ENCODE results near the gene DPP10.

Gene DPP10

DNA sequence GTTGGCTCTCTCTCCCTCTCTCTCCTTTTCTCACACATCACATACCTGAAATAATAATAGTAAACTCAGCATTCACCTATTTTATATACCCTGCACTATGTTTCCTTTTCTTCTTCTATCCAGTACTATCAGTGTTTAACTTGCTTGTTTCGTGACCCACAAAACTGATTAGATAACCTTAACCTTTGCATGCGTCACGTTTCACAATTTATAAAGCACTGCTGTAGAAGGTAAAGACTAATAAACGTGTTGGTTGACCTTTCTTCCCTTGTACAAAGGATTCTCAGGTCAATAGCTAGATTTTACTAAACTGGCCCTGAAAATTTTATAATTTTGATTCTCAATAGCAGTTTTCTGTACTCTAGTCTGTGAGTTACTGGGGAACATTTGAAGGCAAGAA is 791.7 kb downstream of the DPP10 start:
- no peak for DNase-seq (ENCODE audit: low spot score)

DNA sequence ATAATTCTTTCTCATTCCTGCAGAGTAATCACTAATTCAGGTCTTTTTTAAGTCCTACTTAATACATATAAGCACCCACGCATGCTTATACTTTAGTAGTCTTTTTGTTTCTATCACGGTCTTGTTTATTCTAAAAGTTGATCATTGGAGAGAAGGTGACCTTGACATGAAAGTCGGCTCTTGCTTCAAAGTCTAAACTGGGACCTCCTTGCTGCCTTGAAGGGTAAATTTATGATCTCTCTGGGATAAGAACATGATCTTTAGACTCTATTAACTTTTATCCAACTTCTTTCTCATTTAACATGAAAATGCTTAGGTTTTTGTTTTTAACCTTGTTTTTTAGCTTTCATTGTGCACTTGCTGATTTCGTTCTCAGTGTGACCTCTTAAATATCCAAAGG is 792.3 kb downstream of the DPP10 start:
- no peak for DNase-seq (ENCODE audit: low spot score)

DNA sequence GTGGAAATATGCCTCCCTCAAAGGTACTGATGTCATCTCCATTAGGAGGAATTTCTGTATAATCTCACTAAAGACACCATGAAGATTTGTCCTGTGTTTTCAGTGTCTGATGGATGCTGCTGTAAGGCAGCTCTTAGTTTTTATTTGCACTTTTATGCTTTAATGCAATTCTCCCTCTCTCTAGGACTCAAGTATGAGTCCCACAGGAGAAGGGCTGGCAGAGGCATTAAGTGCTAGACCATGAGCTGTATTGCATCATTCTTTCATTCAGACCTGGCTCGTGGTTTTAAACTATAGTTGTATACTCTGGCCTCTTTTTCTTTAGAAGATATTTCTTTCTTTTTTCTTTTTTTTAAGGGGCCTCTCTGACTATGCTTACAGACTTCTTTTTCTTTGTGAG is 805.6 kb downstream of the DPP10 start:
- DNase-seq (ENCODE audit: low spot score) = no peak

DNA sequence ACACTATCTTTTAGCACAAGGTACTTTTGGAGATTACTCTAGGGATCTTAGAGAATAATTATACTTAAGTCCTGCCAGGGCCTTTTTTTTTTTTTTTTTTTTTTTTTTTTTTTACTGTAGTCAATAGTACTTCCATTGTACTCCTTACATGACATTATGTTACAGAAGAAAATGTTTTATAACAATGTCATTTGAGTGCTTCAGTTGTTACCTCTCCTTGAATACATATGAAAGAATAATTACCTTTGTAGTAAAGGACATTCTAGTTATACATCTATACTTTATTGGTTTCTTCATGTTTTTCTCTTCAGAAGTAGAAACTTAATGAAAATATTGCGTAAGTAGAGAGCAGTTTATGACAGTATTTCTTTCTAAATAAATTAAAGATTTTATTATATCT is 834.9 kb downstream of the DPP10 start:
- DNase-seq (ENCODE audit: low spot score) = no peak

DNA sequence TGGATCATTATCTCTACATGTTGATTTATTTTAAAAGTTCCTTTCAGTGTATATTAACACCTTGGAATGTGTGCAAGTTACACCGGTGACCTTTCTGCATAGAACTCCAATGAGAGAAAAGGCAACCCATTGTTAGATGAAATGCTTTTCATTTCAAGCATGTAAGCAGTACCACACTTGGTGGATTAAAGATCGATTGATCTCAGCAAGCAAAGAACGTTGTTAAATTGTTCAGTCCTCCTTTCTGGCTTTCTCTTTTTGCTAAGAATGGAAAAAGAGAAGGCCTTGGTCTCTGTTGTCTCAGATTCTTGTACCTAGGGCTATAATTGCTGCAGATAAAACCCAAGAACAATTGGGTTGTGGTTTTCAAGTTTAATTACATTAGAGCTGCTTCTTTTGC is 843.0 kb downstream of the DPP10 start:
- no peak for DNase-seq (ENCODE audit: low spot score)

DNA sequence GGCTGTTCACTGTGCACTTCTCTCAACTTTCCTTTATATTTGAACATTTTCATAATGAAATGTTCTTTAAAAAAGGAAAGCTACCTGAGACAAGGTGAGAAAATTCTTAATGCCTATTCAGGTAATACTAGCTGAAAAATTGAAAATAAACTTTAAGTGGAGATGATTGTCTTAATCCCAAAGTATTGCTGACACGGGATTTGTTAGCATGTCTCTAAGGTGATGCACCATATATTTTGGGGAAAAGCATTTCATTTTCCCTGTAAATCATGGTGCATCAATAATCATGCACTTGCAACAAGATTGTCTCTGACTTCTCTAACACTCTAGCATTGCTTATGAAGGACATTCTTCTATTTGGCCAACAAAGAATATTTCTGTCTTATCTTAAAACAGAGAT is 848.0 kb downstream of the DPP10 start:
- no peak for DNase-seq (ENCODE audit: low spot score)

DNA sequence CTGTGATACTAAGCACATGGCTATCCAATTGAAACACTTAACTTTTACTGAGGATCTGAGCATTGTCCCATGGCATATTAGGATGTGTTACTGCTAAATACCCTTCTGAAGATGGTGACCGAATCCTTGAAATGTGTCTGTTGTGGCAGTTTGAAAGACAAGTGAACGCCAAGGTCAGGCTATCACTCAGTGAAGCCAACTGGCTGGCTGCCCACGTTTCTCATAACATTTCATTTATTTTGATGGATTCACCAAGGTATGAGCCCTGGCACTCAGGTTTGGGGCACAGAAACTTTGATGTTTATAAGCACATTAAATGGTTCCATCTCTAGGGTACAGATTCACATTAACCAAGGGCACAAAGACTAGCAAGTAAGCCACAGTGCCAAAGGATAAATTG is 850.3 kb downstream of the DPP10 start:
- DNase-seq (ENCODE audit: low spot score) = no peak

DNA sequence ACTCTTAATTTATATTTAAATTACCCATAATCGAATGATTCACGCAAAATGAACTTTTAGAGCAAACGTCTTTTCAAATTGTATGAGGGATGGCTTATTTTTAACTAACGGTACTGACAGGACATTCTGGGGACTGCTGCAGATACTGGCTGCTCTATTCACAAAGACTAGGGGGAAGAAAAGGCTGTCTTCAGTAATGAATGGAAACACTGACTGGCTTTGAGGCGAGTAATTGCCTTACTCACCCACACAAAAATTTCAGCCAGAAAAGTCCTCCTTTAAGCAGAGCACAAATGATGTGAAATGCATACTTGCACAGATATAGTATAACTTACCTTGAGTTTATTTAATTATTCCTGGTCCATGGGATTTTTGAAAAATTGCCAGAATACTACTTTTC is 852.6 kb downstream of the DPP10 start:
- DNase-seq (ENCODE audit: low spot score) = no peak

DNA sequence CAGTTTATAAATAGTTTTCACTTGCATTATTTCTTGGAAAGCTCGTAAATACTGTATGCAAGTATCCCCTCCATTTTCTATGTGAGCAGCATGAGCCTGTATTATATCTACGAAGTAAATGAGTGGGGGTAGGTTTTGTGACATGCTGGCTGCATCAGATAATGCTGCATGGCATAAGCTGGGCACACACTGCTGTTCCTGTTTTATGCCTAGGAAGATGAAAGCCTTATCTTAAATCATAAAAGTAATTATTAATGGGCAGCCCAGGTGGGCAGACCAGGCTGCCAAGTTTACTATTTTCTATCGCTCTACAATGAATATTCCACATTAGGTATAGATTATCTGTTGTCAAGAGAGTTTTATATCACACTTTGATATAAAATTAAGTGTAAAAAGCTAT is 854.6 kb downstream of the DPP10 start:
- no peak for DNase-seq (ENCODE audit: low spot score)

DNA sequence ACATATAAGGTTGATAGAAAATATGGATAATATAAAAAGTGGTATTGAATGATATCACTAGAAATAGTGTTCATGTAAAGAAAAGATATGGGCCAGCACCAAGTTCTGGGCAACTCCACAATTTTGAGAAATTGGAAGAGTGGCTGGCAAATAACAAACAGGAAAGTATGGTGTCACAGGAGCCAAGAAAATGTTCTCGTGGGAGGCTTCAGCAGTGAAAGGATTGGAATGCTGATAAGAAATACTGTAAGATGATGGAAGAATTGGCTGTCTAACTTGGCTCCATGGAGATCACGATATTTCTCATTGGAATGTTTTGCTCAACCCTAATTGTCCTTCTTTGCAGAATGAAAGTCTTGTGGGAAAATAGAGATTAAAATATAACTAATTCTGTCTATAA is 856.8 kb downstream of the DPP10 start:
- DNase-seq (ENCODE audit: low spot score) = no peak

DNA sequence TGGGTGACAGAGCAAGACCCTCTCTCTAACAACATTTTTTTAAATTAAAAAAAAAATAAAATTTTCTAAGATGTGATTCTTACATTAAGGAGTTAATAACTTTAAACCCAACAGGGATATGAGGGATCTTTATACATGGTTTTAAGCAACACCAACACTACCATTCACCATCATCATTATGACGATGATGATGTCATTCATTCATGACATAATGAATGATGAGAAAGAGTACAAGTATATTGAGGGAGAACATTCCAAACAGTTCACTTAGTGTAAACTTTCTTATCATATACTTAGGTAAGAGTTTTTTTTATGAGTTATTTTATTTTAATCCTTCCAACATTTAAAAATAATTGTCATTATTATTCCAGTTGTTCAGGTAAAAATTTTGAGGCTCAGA is 863.3 kb downstream of the DPP10 start:
- DNase-seq (ENCODE audit: low spot score) = no peak

DNA sequence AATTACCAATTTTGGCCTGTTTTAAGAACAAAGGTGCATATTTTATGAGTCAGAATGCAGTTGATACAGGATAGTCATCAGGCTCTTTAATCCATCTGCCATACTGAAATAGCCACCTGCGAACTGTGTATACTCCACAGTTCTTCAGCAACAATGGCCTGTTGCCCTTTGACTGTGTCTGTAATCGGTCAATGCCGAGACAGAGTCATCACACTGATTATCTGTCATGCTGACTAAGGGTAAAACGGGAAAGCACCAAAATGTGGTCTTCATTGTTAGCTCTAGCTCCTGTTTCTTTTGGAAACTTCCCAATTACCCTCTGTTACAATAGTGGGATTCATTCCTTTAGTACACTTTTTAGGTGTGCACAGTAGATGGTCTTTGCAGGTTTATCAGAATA is 871.7 kb downstream of the DPP10 start:
- DNase-seq (ENCODE audit: low spot score) = no peak

DNA sequence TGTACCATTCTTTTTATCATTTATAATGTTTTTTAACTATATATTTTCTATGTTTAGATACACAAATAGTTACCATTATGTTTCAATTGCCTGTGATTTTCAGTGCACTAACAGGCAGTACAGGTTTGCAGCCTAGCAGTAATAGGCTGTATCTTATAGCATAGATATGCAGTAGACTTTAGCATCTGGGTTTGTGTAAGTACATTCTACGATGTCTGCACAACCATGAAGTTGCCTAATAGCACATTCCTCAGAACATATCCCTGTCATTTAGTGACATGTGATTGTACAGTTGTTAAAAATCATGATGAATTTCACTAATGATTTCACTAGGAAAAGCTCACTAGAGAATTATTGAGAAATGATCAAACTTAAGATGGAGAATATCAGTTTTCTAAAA is 884.6 kb downstream of the DPP10 start:
- DNase-seq (ENCODE audit: low spot score) = no peak

DNA sequence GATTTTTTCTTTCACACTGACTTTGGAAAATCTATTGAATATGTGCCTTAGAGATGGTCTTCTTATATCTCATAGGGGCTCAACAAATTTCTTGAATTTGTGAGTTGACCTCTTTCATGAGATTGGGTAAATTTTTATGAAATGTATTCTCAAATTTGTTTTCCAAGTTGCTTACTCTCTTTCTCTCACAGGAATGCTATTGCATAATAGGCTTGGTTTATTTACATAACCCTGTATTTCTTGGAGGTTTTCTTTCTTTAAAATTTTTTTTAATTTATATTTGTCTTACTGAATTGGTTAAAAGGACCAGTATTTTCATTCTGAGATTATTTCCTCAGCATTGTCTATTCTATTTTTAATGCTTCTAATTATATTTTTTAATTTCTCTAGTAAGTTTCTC is 917.1 kb downstream of the DPP10 start:
- DNase-seq (ENCODE audit: low spot score) = no peak

DNA sequence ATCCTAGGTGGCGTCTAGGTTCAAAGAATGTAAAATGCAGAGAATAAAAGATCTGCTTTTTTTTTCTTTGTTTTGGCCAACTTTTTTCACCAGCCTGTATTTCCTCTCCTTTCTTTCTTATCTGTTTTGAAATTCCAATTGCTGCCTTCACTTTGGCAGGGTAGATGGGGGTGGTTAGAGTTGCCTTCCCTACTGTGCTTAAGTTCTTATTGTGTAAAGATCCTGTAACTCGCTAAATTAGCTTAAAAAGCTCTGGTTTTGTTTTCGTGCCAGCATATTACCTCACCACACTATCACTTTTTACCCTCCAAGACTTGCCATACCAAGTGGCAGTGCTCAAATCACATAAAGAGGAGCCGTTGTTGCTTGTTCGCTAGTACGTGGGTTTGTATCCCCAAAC is 921.7 kb downstream of the DPP10 start:
- DNase-seq (ENCODE audit: low spot score) = no peak

DNA sequence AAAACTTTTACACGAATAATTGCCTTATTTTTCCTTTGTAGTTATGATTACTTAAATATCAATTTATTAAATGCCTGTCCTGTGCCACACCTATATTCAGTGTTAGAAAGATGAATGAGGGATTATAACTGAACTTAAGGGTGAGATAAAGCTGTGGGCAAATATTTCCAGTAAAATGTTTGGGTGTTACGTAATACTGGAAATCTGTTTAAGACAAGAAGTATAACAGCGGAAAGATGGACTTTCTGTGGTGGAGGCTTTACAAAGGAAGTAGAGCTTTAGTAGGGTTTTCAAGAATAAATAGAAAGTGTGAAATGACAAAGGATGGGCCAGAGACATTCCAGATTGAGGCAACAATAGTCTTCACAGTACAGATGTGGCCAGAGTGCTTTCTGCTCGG is 927.0 kb downstream of the DPP10 start:
- DNase-seq (ENCODE audit: low spot score) = no peak

DNA sequence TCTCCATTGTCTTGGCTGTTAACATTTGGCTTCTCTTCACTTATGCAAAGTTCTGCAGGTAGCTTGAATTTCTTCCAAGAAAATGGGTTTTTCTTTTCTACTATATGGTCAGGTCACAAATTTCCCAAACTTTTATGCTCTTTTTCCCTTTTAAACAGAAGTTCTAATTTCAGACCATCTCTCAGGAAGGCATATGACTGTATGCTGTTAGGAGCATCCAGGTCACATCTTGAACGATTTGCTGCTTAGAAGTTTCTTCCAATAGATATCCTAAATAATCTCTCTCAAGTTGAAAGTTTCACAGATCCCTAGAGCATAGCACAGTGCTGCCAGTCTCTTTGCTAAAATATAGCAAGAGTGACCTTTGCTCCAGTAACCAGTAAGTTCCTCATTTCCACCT is 932.5 kb downstream of the DPP10 start:
- DNase-seq (ENCODE audit: low spot score) = no peak

DNA sequence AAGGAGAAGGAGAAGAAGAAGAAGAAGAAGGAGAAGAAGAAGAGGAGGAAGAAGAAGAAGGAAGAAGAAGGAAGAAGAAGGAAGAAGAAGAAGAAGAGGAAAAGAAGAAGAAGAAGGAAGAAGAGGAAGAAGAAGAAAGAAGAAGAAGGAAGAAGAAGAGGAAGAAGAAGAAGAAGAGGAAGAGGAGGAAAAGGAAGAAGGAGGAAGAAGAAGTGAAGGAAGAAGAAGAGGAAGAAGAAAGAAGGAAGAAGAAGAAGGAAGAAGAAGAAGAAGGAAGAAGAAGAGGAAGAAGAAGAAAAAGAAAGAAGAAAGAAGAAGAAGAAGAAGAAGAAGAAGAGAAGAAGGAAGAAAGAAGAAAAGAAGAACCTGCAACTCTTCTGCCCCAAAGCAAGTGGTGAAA is 942.0 kb downstream of the DPP10 start:
- DNase-seq (ENCODE audit: low spot score) = no peak

DNA sequence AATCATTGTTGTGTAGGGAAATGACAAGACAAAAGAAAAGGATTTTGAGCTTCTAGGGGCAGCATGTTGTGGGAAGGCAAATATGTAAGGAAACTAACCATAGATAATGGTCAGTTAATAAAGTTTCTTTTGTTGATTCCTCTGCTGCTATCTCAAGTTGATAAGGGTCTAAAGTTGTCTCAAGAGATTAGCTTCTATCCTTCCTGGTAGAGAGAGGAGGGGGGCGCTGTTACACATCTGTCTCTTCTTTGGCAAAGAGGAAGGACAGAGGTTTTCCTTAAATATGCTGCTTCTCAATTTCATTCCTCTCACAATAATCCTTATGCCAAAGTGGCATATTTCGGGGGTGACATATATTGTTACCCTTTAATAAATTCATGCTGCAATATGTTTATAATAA is 944.0 kb downstream of the DPP10 start:
- DNase-seq (ENCODE audit: low spot score) = no peak

DNA sequence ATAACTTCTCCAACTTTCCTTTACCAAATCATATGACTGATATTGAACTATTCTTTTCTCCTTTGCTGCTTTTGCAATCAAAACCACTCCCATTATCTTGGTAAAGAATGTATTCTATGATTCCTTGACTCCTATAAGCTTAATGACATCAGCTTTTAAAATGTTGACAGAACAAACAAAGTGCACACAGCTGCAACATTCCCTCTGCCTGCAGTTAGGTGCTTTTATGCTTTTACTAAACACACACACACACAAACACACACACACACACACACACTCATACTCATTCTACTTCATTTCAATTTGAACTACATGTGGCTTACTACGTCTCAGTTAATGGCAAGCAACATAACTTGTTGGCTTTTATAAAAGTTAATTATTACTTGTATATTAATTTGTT is 946.6 kb downstream of the DPP10 start:
- no peak for DNase-seq (ENCODE audit: low spot score)

DNA sequence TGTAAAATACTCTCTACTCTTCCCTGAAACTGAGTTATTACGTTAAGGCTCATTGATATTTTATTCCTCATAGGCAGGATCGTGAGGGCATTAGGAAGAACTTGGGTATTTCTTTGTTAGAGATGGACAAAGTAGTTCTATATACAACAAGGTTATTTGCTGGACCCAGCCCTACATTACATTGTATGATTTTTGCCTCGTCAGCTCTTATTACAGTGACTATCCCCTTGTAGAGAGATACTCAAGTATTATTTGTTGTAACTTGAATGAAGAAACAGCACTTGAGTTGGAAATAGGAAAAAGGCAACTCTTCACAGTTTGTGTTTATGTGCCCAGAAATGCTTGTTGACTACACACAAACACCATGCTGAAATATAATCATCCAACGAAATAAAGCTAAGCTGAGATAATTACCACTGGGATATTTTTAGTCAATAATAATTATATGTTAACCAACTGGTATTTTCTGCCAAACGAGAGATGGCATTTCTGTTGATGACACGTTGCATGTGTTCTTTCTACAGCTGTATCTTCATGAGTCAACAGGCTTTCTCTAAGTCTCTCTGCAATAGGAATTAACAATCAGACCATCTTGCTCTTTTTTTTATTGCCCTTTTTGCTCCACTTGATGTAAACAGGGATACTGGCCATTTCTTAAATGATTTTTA is 947.6 kb downstream of the DPP10 start:
- no peak for DNase-seq (ENCODE audit: low spot score)

DNA sequence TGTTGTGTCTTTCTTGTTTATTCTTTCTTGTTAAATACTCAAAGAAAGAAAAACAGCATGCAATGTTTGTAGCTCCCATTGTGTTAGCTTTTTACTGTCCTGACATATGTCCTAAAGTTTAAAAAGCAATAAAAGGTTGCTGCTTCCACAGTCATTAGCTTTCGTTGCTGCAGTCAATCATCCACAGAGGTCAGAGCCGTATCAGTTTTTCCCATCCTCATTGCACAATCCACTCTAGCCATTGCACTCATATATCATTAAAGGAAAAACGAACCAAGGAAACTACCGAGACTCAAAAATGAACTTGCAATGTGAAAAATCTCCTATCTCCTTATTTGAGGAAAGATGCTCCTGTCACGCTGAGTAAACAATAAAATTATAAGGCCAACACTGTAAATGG is 954.1 kb downstream of the DPP10 start:
- no peak for DNase-seq (ENCODE audit: low spot score)

DNA sequence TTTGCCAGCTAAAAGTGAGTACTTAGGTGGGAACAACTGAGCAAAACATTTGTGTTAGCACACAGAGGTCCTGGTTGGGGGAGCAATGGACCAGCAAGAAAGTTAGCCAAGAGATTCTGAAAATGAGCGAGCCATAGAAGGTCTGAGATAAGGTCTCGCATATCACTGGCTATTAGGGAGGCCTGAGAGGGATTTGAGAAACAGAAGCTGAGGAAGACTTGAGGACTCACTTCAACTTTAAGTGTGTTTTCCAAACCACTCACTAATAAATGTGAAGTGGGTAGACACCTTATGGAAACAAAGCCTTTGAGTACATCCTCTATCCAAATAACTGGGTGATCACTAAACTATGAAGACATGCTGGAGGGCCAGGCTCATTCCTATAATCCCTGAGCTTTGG is 958.5 kb downstream of the DPP10 start:
- DNase-seq (ENCODE audit: low spot score) = no peak

DNA sequence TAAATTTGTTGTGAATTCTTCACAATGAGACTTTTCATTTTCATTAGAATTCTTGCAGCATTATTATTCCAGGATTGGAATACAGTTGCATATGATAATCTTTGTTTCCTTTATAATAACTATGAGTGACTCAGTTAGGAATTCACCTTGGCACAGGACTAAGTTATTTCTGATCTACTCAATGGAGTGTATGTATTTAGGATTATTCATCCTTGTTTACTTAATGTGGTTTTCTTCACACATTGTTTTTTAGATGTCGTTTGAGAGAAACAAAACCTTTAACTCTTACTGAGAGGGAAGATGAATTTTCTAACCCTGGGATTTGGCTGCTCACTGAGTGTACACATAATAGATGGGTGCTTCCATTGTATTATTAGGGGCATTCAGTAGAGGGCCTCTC is 970.1 kb downstream of the DPP10 start:
- no peak for DNase-seq (ENCODE audit: low spot score)

DNA sequence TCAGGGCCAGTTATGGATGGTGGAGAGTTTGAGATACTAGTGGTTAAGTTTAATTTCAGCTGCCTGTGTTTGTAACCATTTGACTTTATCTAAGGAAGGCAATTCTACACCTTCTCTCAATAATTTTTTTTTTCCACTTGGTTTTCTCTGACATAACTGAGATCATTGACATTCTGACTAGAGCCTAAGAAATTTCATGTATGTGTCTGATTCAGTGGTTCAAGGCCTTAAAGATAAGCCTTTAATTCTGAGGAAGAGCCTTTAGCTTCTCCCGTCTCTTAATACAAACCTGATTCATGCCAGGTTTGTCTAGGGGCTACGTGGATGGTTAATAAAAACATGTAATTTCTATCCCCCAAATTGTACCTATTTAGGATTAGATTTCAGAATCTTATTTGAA is 971.4 kb downstream of the DPP10 start:
- no peak for DNase-seq (ENCODE audit: low spot score)
